H9 (cell line): ENCODE results near the gene AGTPBP1. TPM values are rescaled to one million over a fixed set of nuclear protein-coding genes. Genes with fewer than 3 reads are reported as not detected.

ENCODE experiments used
- DNase-seq: peaks from one replicate; pipeline ENCODE4 v3.0.0-alpha.2; 2017
- H2AFZ ChIP-seq: one replicate; pipeline ENCODE4 v1.6.1; 2013; ENCODE audit warnings: mild to moderate bottlenecking, low read length, control low read depth, moderate library complexity
- H2AK5ac ChIP-seq: 2 replicates; pipeline ENCODE4 v1.6.1; 2013; ENCODE audit warnings: low read length, control low read depth, mixed read lengths; ENCODE audit not compliant: insufficient read length
- H2BK120ac ChIP-seq: one replicate; pipeline ENCODE4 v1.6.1; 2013; ENCODE audit warnings: low read depth, mild to moderate bottlenecking, low read length, control low read depth, inconsistent platforms; ENCODE audit not compliant: poor library complexity, severe bottlenecking
- H2BK12ac ChIP-seq: 2 replicates; pipeline ENCODE4 v1.6.1; 2013; ENCODE audit warnings: low read length, control low read depth, mixed read lengths, low read depth; ENCODE audit not compliant: insufficient read length
- H2BK15ac ChIP-seq: 2 replicates; pipeline ENCODE4 v1.6.1; 2013; ENCODE audit warnings: low read depth, low read length, control low read depth
- H2BK20ac ChIP-seq: one replicate; pipeline ENCODE4 v1.6.1; 2013; ENCODE audit warnings: low read depth, mild to moderate bottlenecking, low read length, control low read depth, inconsistent platforms; ENCODE audit not compliant: poor library complexity, severe bottlenecking
- H2BK5ac ChIP-seq: 2 replicates; pipeline ENCODE4 v1.6.1; 2013; ENCODE audit warnings: low read length, control low read depth, mixed read lengths; ENCODE audit not compliant: insufficient read length
- H3K14ac ChIP-seq: 2 replicates; pipeline ENCODE4 v1.6.1; 2013; ENCODE audit warnings: low read length, control low read depth; ENCODE audit not compliant: insufficient read depth
- H3K18ac ChIP-seq: 2 replicates; pipeline ENCODE4 v1.6.1; 2013; ENCODE audit warnings: low read depth, mild to moderate bottlenecking, mixed read lengths, low read length, control low read depth; ENCODE audit not compliant: insufficient read length
- H3K23ac ChIP-seq: 2 replicates; pipeline ENCODE4 v1.6.1; 2013; ENCODE audit warnings: low read length, control low read depth, mixed read lengths, low read depth; ENCODE audit not compliant: insufficient read length
- H3K23me2 ChIP-seq: 2 replicates; pipeline ENCODE4 v1.6.1; 2013; ENCODE audit warnings: low read depth, mild to moderate bottlenecking, mixed read lengths, low read length, control low read depth; ENCODE audit not compliant: insufficient read length, poor library complexity, severe bottlenecking
- H3K27ac ChIP-seq: 2 replicates; pipeline ENCODE4 v1.5.1; 2013; ENCODE audit warnings: low read length, control low read depth, mixed read lengths, low read depth; ENCODE audit not compliant: insufficient read length
- H3K27me3 ChIP-seq: 2 replicates; pipeline ENCODE4 v1.6.1; 2013; ENCODE audit warnings: low read length, control low read depth, inconsistent platforms; ENCODE audit not compliant: insufficient read depth
- H3K4ac ChIP-seq: 2 replicates; pipeline ENCODE4 v1.6.1; 2013; ENCODE audit warnings: low read depth, mild to moderate bottlenecking, control low read depth, inconsistent platforms, low read length, moderate library complexity
- H3K4me1 ChIP-seq: 2 replicates; pipeline ENCODE4 v1.6.1; 2013; ENCODE audit warnings: low read length, control low read depth, inconsistent platforms; ENCODE audit not compliant: insufficient read depth
- H3K4me2 ChIP-seq: 2 replicates; pipeline ENCODE4 v1.6.1; 2013; ENCODE audit warnings: low read length, control low read depth, mixed read lengths; ENCODE audit not compliant: insufficient read length, insufficient read depth
- H3K56ac ChIP-seq: 2 replicates; pipeline ENCODE4 v1.6.1; 2013; ENCODE audit warnings: low read depth, mild to moderate bottlenecking, mixed read lengths, low read length, control low read depth; ENCODE audit not compliant: insufficient read length
- H3K79me1 ChIP-seq: 2 replicates; pipeline ENCODE4 v1.6.1; 2013; ENCODE audit warnings: low read depth, mild to moderate bottlenecking, moderate library complexity, low read length, control low read depth, inconsistent platforms; ENCODE audit not compliant: insufficient read depth, poor library complexity, severe bottlenecking
- H3K79me2 ChIP-seq: 2 replicates; pipeline ENCODE4 v1.6.1; 2013; ENCODE audit warnings: low read length, control low read depth, inconsistent platforms; ENCODE audit not compliant: insufficient read depth
- H3K9ac ChIP-seq: 2 replicates; pipeline ENCODE4 v1.6.1; 2013; ENCODE audit warnings: low read length, control low read depth, mixed read lengths; ENCODE audit not compliant: insufficient read length; ENCODE audit errors: extremely low read depth
- H3K9me3 ChIP-seq: one replicate; pipeline ENCODE4 v1.6.1; 2013; ENCODE audit warnings: low read depth, low read length, inconsistent platforms; ENCODE audit not compliant: control insufficient read depth
- H3T11ph ChIP-seq: one replicate; pipeline ENCODE4 v1.6.1; 2013; ENCODE audit warnings: mild to moderate bottlenecking, low read length, control low read depth, inconsistent platforms
- H4K20me1 ChIP-seq: one replicate; pipeline ENCODE4 v1.6.1; 2013; ENCODE audit not compliant: control insufficient read depth, insufficient read length, insufficient read depth
- H4K5ac ChIP-seq: 2 replicates; pipeline ENCODE4 v1.6.1; 2013; ENCODE audit warnings: low read depth, mild to moderate bottlenecking, mixed read lengths, low read length, control low read depth; ENCODE audit not compliant: insufficient read length
- H4K8ac ChIP-seq: replicated peaks from 2 replicates; pipeline ENCODE4 v1.6.1; 2013; ENCODE audit warnings: low read length, control low read depth, mixed read lengths, low read depth; ENCODE audit not compliant: insufficient read length
- H4K91ac ChIP-seq: 2 replicates; pipeline ENCODE4 v1.6.1; 2013; ENCODE audit warnings: low read depth, mild to moderate bottlenecking, moderate library complexity, mixed read lengths, low read length, control low read depth; ENCODE audit not compliant: insufficient read length
- H3K27ac Mint-ChIP-seq, 3 experiments: 2 replicates in 2 of 3; 3 replicates in 1 of 3; pipeline ENCODE4 v1.8.0; 2020 to 2021; ENCODE audit warnings: mixed read lengths in 3 of 3, mild to moderate bottlenecking in 1 of 3, moderate library complexity in 1 of 3
- H3K27me3 Mint-ChIP-seq: 2 replicates; pipeline ENCODE4 v1.8.0; 2021; ENCODE audit warnings: low read depth, mild to moderate bottlenecking, moderate library complexity, mixed read lengths
- H3K36me3 Mint-ChIP-seq, 3 experiments: 2 replicates in 2 of 3; 3 replicates in 1 of 3; pipeline ENCODE4 v1.8.0; 2020 to 2021; ENCODE audit warnings: low read depth in 3 of 3, mixed read lengths in 3 of 3; ENCODE audit not compliant: insufficient read depth in 1 of 3
- H3K4me1 Mint-ChIP-seq, 2 experiments: 2 replicates each; pipeline ENCODE4 v1.8.0; 2020; ENCODE audit warnings: mixed read lengths in 2 of 2
- H3K4me3 Mint-ChIP-seq, 2 experiments: 2 replicates in 1 of 2; 3 replicates in 1 of 2; pipeline ENCODE4 v1.8.0; 2020 to 2021; ENCODE audit warnings: mild to moderate bottlenecking in 2 of 2, mixed read lengths in 2 of 2, moderate library complexity in 1 of 2
- H3K9me3 Mint-ChIP-seq, 2 experiments: 2 replicates in 1 of 2; 3 replicates in 1 of 2; pipeline ENCODE4 v1.8.0; 2020; ENCODE audit warnings: mild to moderate bottlenecking in 2 of 2, mixed read lengths in 2 of 2, moderate library complexity in 1 of 2
- CTCF ChIP-seq: fragments of 200-600 bp; sonication (generic); conservative IDR thresholded peaks from 3 replicates; pipeline ENCODE4 v1.8.0; 2021; ENCODE audit warnings: antibody characterized with exemption, mild to moderate bottlenecking
- WGBS: extraction: QIAGEN DNeasy Blood & Tissue Kit; methylation state at CpG from one replicate; pipeline ENCODE4 v1.1.7; 2013; ENCODE audit warnings: missing lambda C conversion rate, low lambda C conversion rate, mixed read lengths; ENCODE audit not compliant: insufficient read length; ENCODE audit errors: extremely low coverage; 5-methylcytosine and 5-hydroxymethylcytosine counted together
- total RNA-seq: library from RNA; stranded (reverse); gene quantifications from 2 replicates; pipeline ENCODE4 v1.2.1, GENCODE V29; 2021

AGTPBP1 gene
- total RNA-seq, 1 experiment from 2014 or later = 53.1 TPM

GRCh38 chr9:85533538-85533937 is 208.2 kb downstream of the AGTPBP1 start:
- Histone ChIP-seq H3K14ac (no peak overlapping the region), H3K79me2 (no peaks in the 10 kb centered on the region), H3K9ac (no peak overlapping the region), H3K9me3 (no peaks in the 10 kb centered on the region), H2BK12ac (no peak overlapping the region), H4K5ac (no peak overlapping the region), H3K27ac (no peak overlapping the region), H3K23ac (no peak overlapping the region), H3K4me2 (no peak overlapping the region), H2BK5ac (no peak overlapping the region), H3K23me2 (no peaks in the 10 kb centered on the region), H4K8ac (no peak overlapping the region), H2BK15ac (no peak overlapping the region), H2AK5ac (no peak overlapping the region), H2BK20ac (no peak overlapping the region), H4K20me1 (no peaks in the 10 kb centered on the region), H2AFZ (no peak overlapping the region), H3T11ph (no peak overlapping the region), H3K4me1 (no peaks in the 10 kb centered on the region), H3K18ac (no peak overlapping the region), H2BK120ac (no peak overlapping the region), H3K56ac (no peak overlapping the region), H3K79me1 (no peaks in the 10 kb centered on the region), H3K27me3 (no peaks in the 10 kb centered on the region), H3K4ac (no peak overlapping the region), H4K91ac (no peak overlapping the region)
- DNase-seq = no peak
- Mint-ChIP-seq H3K4me1 (no peaks in the 10 kb centered on the region), H3K9me3 (no peaks in the 10 kb centered on the region), H3K4me3 (no peak overlapping the region), H3K36me3 (no peaks in the 10 kb centered on the region), H3K27ac (no peak overlapping the region), H3K27me3 (peaks cover 3% of the 10 kb centered on the region; the same call in 1 of the 2 replicates)
- no peak for TF ChIP-seq CTCF
- 100% methylated on average over 2 of the region's 4 CpGs for WGBS
